ENCODE data around the gene RGSL1. TPM values are rescaled to one million over a fixed set of nuclear protein-coding genes. Genes with fewer than 3 reads are reported as not detected.
A peak's percentile ranks its signal among the peaks of the same experiment; 100 is the strongest.

RGSL1 gene
- total RNA-seq, 1 donor from 2014 or later = not detected

- no peak overlapping the region for H3K4me3 ChIP-seq (ENCODE audit: low read depth, low read length)
- DNase-seq (ENCODE audit: low read depth) = no peak
- no peak for TF ChIP-seq CTCF (conservative IDR thresholded peaks at IDR 0.05; ENCODE audit: low read depth, low read length)
Observed at GRCh38 chr1:182589931-182590330, 140.0 kb downstream of the RGSL1 start.

GRCh38 chr1:182595641-182596240, 145.8 kb downstream of the RGSL1 start:
- peak; percentile 37 for DNase-seq (ENCODE audit: low read depth)
- no peak overlapping the region for H3K4me3 ChIP-seq (ENCODE audit: low read depth, low read length)
- TF ChIP-seq CTCF (conservative IDR thresholded peaks at IDR 0.05; ENCODE audit: low read depth, low read length) = peak; percentile 95

DNA sequence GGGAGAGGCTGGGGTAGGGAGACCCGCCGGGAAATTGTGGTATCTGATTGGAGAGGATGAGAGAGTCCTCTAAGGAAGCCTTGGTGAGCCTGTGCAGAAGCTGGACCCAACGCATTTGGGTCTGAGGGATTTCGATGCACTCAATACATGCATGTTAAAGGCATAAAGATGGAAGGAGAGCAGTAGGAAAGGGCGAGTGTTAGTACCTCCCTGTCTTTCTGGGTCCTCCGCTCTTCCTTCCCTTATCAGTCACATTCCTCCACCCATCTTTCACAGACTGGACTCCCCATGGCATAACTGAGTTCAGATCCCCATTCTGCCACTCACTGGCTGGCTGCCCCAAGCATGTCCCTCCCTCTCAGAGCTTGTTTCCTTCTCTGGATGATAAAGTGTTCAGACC, 147.0 kb downstream of the RGSL1 start:
- no peak for DNase-seq (ENCODE audit: low read depth)
- no peak overlapping the region for H3K4me3 ChIP-seq (ENCODE audit: low read depth, low read length)
- no peak for TF ChIP-seq CTCF (conservative IDR thresholded peaks at IDR 0.05; ENCODE audit: low read depth, low read length)

DNA sequence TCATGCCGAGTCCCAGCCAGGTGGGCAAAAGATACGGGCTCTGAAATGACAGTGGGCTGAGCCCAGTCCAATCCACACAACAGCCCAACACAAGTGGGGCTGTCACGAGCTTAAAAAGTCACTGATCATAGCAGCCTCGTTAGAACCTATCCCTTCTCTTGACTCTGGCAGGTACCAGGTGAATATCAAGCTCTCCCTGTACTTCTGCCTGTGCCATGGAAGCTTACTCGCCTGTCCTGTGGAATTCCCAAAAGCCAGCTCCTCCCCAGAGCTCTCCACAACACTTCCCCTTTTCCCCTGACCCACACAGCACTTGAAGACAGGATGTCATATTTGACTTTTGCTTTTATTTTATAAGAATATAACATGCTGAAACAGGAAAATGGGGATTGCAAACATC, 148.3 kb downstream of the RGSL1 start:
- DNase-seq (ENCODE audit: low read depth) = no peak
- no peak for TF ChIP-seq CTCF (conservative IDR thresholded peaks at IDR 0.05; ENCODE audit: low read depth, low read length)
- no peak overlapping the region for H3K4me3 ChIP-seq (ENCODE audit: low read depth, low read length)

DNA sequence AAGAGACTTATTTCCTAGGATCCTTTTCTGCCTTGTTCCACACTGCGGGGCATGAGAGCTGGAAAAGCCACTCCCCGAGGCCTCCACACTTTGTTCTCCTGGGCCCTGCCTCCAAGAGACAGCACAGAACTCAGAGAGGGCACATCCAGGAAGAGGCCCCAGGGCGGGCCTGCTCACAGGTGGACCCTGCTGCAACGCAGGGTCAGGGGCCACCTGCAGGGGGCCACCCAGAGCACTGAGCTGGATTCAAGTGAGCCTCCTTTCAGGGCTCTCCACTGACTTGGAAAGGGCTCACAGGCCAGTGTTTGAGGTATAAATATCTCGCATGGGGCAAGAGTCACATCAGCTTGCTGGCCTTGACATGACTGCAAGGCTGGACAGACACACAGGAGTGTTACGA, 149.4 kb downstream of the RGSL1 start:
- no peak overlapping the region for H3K4me3 ChIP-seq (ENCODE audit: low read depth, low read length)
- peak; percentile 52 for TF ChIP-seq CTCF (conservative IDR thresholded peaks at IDR 0.05; ENCODE audit: low read depth, low read length)
- DNase-seq (ENCODE audit: low read depth) = no peak

DNA sequence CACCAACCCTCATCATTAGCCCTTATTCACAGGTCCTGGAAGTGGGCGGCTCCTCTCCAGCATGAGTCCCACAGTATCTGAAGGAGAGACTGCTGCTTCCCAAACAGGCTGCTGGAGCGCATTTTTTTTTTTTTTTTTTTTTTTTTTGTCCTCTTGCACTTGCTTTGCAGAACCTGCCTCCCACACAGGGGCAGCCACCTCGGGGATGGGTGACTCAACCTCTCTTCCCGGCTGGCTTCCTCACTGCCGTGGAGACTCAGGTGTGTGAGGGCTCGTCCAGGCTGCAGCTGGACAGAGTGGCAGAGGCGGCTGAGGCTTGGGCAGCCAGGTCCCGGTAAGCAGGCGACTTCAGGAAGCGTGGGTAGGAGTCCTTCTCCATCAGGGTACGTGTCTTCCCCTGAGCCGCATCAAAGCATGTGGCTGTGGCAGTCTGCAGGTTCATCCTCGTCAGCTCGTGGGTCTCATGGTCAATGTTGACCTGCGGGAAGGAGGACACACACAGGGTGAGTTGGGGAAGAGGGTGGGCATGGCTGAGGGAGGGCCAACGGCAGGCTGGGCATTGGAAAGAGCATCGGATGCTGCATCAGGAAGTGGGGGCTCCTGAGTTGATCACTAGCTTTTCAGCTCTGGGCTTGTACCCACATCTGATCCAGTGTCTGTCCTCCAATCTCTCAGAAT, 150.2 kb downstream of the RGSL1 start:
- no peak for DNase-seq (ENCODE audit: low read depth)
- H3K4me3 ChIP-seq (ENCODE audit: low read depth, low read length) = no peak overlapping the region
- TF ChIP-seq CTCF (conservative IDR thresholded peaks at IDR 0.05; ENCODE audit: low read depth, low read length) = no peak

All from epithelial cell of proximal tubule (primary cell).